Esophagus squamous epithelium (tissue), 4 donors: ENCODE measurements around the gene LRP5.
"Not testable (repeated sequence)": the region's sequence is repeated elsewhere in the genome, so short reads cannot be mapped to it uniquely, and the experiment has no call there.

ENCODE experiments used
- CTCF ChIP-seq, 6 experiments: fragments of 450-650 bp in 4 of 6; fragments of 200-600 bp in 2 of 6; sonication (generic) in 2 of 6; IDR thresholded peaks; one replicate each; pipeline ENCODE4 v1.5.1; 2016 to 2019; ENCODE audit warnings: antibody characterized with exemption in 6 of 6, mild to moderate bottlenecking in 4 of 6, moderate library complexity in 4 of 6
- POLR2A ChIP-seq, 4 donors: fragments of 450-650 bp; IDR thresholded peaks; one replicate each; pipeline ENCODE4 v1.6.1; 2017; ENCODE audit warnings: antibody characterized with exemption in 4 of 4, mild to moderate bottlenecking in 4 of 4, moderate library complexity in 3 of 4

GRCh38 chr11:68400584-68400983 lies 88.2 kb downstream of the LRP5 start:
- not testable (repeated sequence) for TF ChIP-seq CTCF, POLR2A (IDR thresholded peaks at IDR 0.05)
